DMS114 treated with DMSO at 0.1 percent for 48 hours (cell line): Measurements from ENCODE around the gene TIGD1.

Source experiments
- DNase-seq: peaks from one replicate; lab custom pipeline; 2025; ENCODE audit not compliant: unreplicated experiment; lab: John Stamatoyannopoulos, UW

The TIGD1 gene

GRCh38 chr2:232524771-232525170 is 25.6 kb downstream of the TIGD1 start:
- no peak for DNase-seq

GRCh38 chr2:232523682-232524597 is 26.4 kb downstream of the TIGD1 start:
- DNase-seq = no peak

- DNase-seq = no peak
These were observed 27.0 kb downstream of the TIGD1 start for GRCh38 chr2:232523402-232523681.

- no peak for DNase-seq
These were observed 27.5 kb downstream of the TIGD1 start for GRCh38 chr2:232522623-232523401.

- DNase-seq = no peak
These were observed 28.3 kb downstream of the TIGD1 start for GRCh38 chr2:232521959-232522622.

- no peak for DNase-seq
These were observed 29.3 kb downstream of the TIGD1 start for GRCh38 chr2:232521098-232521497.

GRCh38 chr2:232520489-232520888 is 29.9 kb downstream of the TIGD1 start:
- no peak for DNase-seq

- no peak for DNase-seq
These were observed 30.5 kb downstream of the TIGD1 start, which contains the start of gene PRSS56 for GRCh38 chr2:232519581-232520438. Gene PRSS56 (plus strand): TSS chr2:232520388. CDS start chr2:232520599, 211 bp downstream.

GRCh38 chr2:232518844-232519243 is 31.5 kb downstream of the TIGD1 start:
- no peak for DNase-seq

- no peak for DNase-seq
These were observed 33.8 kb downstream of the TIGD1 start for GRCh38 chr2:232516551-232516950.

- no peak for DNase-seq
These were observed 34.7 kb downstream of the TIGD1 start for GRCh38 chr2:232515639-232516038.

GRCh38 chr2:232513353-232513752 is 37.0 kb downstream of the TIGD1 start:
- no peak for DNase-seq

GRCh38 chr2:232512602-232513001 is 37.8 kb downstream of the TIGD1 start:
- no peak for DNase-seq

GRCh38 chr2:232511336-232511890 is 38.9 kb downstream of the TIGD1 start:
- DNase-seq = no peak

GRCh38 chr2:232508251-232508650 is 42.1 kb downstream of the TIGD1 start:
- DNase-seq = no peak

- DNase-seq = no peak
These were observed 43.6 kb downstream of the TIGD1 start for GRCh38 chr2:232506709-232507108.

GRCh38 chr2:232505856-232506255 is 44.5 kb downstream of the TIGD1 start:
- no peak for DNase-seq

- DNase-seq = no peak
These were observed 45.9 kb downstream of the TIGD1 start for GRCh38 chr2:232504438-232504837.

GRCh38 chr2:232503809-232504323 is 46.5 kb downstream of the TIGD1 start:
- DNase-seq = no peak
